Activated T-helper 17 cell treated with anti-CD3 and anti-CD28 coated beads, Interleukin-2, amount 50 U/mL, for 72 hours (primary cell): Measurements from ENCODE around the gene NMBR. TPM values are rescaled to one million over a fixed set of nuclear protein-coding genes. Genes with fewer than 3 reads are reported as not detected.
"Not testable (repeated sequence)": the region's sequence is repeated elsewhere in the genome, so short reads cannot be mapped to it uniquely, and the experiment has no call there.

ENCODE experiments used
- ATAC-seq: fragments of 150-1000 bp; cut with Tn5 transposase; replicated peaks from 2 replicates; pipeline ENCODE4 v1.10.0; 2021; ENCODE audit warnings: mild to moderate bottlenecking, moderate library complexity
- H3K27ac Mint-ChIP-seq: one replicate; pipeline ENCODE4 v1.8.0; 2022; ENCODE audit warnings: mixed read lengths
- H3K27me3 Mint-ChIP-seq: one replicate; pipeline ENCODE4 v1.8.0; 2022; ENCODE audit warnings: mixed read lengths
- H3K36me3 Mint-ChIP-seq: one replicate; pipeline ENCODE4 v1.8.0; 2022; ENCODE audit warnings: low read depth, mild to moderate bottlenecking, mixed read lengths
- H3K4me1 Mint-ChIP-seq: one replicate; pipeline ENCODE4 v1.8.0; 2022; ENCODE audit warnings: mixed read lengths
- H3K4me3 Mint-ChIP-seq: one replicate; pipeline ENCODE4 v1.8.0; 2022; ENCODE audit warnings: mild to moderate bottlenecking, mixed read lengths
- H3K9me3 Mint-ChIP-seq: one replicate; pipeline ENCODE4 v1.8.0; 2022; ENCODE audit warnings: mixed read lengths
- total RNA-seq, 2 donors: library from RNA; stranded (reverse); gene quantifications; one replicate each; pipeline ENCODE4 v1.2.3, GENCODE V29; 2022

NMBR gene
- total RNA-seq, 2 donors from 2014 or later = not detected

DNA sequence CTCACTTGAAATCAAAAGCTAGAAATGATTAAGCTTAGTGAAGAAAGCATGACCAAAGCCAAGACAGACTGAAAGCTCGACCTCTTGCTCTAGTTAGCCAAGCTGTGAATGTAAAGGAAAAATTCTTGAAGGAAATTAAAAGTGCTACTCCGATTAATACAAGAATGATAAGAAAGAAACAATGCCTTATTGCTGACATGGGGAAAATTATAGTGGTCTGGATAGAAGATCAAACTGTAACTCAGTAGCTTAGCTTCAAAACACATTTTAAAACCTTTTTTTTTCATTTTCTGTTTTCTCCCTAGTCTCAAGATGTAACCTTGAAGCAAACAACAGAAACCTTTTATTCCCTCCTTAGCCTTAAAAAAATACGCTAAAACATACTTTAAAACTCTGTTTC lies 25.6 kb downstream of the NMBR start:
- Mint-ChIP-seq H3K27ac (no peak overlapping the region), H3K4me3 (no peak overlapping the region), H3K4me1 (no peaks in the 10 kb centered on the region), H3K36me3 (no peaks in the 10 kb centered on the region), H3K9me3 (no peaks in the 10 kb centered on the region), H3K27me3 (peaks cover 3% of the 10 kb centered on the region)
- no peak for ATAC-seq

DNA sequence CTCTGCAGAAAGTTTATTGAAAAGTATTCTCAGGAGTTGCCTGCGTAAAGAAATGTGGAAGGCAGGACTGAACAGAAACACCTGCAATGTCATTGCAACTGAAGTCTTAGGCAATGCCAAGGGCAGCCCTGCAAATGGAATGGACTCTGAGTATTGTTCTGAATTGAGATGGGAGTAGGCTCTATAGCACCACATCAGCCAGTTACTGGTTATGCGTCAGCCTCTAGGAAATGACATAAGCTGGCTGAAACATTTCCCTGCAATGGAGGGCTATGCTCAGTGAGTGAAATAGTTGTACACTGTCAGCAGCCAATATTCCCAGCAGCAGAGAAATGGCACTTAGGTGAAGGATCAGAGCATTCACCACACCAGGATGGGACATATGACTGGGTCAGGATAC lies 28.0 kb downstream of the NMBR start:
- ATAC-seq = no peak
- H3K4me1 Mint-ChIP-seq = no peaks in the 10 kb centered on the region
- H3K27me3 Mint-ChIP-seq = peaks cover 7% of the 10 kb centered on the region
- H3K4me3 Mint-ChIP-seq = no peak overlapping the region
- no peaks in the 10 kb centered on the region for H3K9me3 Mint-ChIP-seq
- H3K36me3 Mint-ChIP-seq = no peaks in the 10 kb centered on the region
- H3K27ac Mint-ChIP-seq = no peak overlapping the region

DNA sequence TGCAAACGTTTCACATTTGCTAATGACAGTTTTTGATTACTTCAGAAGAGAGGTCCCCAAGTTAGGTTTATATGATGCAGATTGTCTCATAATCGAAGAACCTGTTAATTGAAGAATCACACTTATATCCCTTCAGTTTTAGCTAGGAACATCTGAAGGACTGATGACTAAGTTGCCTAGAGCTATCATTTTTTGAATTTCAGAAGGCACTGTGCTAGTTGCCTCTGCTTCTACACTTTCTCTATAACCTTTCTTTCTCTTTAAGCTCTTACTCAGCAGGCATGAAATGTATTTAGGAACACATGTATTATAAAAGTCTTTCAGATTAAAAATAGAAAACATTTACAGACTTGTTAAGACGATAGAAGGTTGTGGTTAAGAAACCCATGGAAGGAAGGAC lies 28.6 kb downstream of the NMBR start:
- no peak overlapping the region for H3K4me3 Mint-ChIP-seq
- peaks cover 7% of the 10 kb centered on the region for H3K27me3 Mint-ChIP-seq
- H3K36me3 Mint-ChIP-seq = no peaks in the 10 kb centered on the region
- H3K27ac Mint-ChIP-seq = no peak overlapping the region
- no peaks in the 10 kb centered on the region for H3K9me3 Mint-ChIP-seq
- no peaks in the 10 kb centered on the region for H3K4me1 Mint-ChIP-seq
- no peak for ATAC-seq

DNA sequence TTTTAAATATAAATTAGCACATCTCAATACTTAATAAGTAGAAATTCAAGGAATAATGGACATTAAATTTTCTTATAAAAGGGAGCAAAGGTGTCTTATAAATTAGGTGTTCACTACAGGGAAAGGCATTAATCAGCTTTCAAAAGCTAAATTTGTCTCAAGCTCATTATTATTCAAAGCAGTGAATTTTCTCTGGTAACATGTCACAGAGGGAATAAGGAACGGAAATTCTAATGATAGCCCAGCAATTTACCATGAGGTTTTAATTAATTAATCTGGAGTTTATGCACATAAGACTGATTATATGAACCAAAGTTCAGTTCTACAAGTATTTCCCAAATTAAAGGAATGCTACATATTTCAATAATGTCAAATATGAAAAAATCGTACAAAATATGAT lies 29.6 kb downstream of the NMBR start:
- no peak overlapping the region for H3K27ac Mint-ChIP-seq
- no peaks in the 10 kb centered on the region for H3K36me3 Mint-ChIP-seq
- peaks cover 7% of the 10 kb centered on the region for H3K27me3 Mint-ChIP-seq
- H3K4me1 Mint-ChIP-seq = no peaks in the 10 kb centered on the region
- no peak overlapping the region for H3K4me3 Mint-ChIP-seq
- no peak for ATAC-seq
- H3K9me3 Mint-ChIP-seq = no peaks in the 10 kb centered on the region

DNA sequence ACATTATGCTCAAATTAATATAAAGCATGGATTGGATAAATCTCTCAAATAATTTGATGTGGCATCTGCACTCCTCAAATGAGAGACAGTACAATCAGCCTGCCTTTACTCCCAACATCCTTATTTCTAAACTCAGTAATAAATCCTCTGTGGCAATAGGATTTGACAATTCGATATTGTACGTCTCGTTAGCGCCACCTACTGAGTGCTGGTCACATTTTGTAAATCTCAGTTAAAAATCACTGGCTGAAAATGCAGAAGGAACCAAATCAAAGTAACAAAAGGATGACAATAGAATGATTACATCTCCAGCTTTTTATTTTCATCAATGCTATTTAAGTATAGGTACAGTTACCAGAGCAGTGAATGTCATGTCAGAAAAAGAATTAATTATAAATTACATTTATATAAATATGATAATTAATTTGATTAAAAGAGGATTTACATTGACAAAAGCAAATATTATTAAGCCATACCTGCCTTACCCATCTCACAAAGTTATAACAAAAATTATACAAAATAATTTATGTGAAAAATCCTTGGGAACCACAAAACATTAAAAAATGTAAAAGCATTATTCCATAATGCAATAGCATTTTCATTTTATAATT lies 34.4 kb downstream of the NMBR start:
- no peak for ATAC-seq
- Mint-ChIP-seq H3K9me3 (no peaks in the 10 kb centered on the region), H3K36me3 (no peaks in the 10 kb centered on the region), H3K27ac (no peak overlapping the region), H3K4me1 (peaks cover 4% of the 10 kb centered on the region), H3K4me3 (no peak overlapping the region), H3K27me3 (peaks cover 4% of the 10 kb centered on the region)

DNA sequence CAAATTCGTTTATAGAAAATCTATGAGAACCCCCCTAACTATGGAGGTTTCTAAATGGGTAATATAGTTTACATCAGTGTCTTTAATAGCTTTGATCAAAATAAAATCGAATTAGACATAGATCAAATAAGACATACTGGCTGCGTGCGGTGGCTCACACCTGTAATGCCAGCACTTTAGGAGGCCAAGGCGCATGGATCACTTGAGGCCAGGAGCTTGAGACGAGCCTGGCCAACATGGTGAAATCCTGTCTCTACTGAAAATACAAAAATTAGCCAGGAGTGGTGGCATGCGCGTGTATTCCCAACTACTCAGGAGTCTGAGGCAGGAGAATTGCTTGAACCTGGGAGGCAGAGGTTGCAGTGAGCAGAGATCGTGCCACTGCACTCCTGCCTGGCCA lies 36.1 kb downstream of the NMBR start:
- not testable (repeated sequence) for H3K27me3 Mint-ChIP-seq, ATAC-seq, H3K27ac Mint-ChIP-seq, H3K9me3 Mint-ChIP-seq, H3K36me3 Mint-ChIP-seq, H3K4me3 Mint-ChIP-seq, H3K4me1 Mint-ChIP-seq

DNA sequence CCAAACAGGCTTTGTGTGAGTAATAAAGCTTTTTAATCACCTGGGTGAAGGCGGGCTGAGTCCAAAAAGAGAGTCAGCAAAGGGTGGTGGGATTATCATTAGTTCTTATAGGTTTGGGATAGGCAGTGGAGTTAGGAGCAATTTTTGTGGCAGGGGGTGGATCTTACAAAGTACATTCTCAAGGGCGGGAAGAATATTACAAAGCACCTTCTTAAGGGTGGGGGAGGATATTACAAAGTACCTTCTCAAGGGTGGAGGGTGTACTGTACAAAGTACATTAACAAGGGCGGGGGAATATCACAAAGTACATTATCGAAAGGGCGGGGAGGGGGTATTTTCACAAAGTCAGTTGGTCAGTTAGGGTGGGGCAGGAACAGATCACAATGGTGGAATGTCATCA lies 42.1 kb downstream of the NMBR start:
- H3K9me3 Mint-ChIP-seq, ATAC-seq, H3K27me3 Mint-ChIP-seq, H3K4me3 Mint-ChIP-seq, H3K27ac Mint-ChIP-seq, H3K36me3 Mint-ChIP-seq, H3K4me1 Mint-ChIP-seq: not testable (repeated sequence)

DNA sequence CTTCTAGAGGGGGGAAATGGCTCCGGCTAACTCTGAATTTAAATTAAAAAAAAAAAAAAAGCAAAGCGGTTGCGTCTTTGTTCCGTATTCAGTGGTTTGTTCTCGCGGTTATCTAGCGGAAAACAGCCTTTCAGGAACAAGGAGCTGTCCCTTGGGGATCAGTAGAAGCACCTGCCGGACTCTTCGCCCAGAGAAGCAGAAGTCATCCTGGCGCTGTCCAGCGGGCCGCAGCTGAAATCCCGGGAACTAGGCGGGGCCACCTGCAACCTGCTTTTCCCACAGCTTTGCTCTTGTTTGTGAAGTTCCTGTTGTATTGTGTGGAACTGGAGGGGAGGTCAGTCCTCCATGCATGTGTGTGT lies 58.1 kb downstream of the NMBR start:
- no peaks in the 10 kb centered on the region for H3K4me1 Mint-ChIP-seq
- H3K4me3 Mint-ChIP-seq = no peak overlapping the region
- no peak overlapping the region for H3K27ac Mint-ChIP-seq

DNA sequence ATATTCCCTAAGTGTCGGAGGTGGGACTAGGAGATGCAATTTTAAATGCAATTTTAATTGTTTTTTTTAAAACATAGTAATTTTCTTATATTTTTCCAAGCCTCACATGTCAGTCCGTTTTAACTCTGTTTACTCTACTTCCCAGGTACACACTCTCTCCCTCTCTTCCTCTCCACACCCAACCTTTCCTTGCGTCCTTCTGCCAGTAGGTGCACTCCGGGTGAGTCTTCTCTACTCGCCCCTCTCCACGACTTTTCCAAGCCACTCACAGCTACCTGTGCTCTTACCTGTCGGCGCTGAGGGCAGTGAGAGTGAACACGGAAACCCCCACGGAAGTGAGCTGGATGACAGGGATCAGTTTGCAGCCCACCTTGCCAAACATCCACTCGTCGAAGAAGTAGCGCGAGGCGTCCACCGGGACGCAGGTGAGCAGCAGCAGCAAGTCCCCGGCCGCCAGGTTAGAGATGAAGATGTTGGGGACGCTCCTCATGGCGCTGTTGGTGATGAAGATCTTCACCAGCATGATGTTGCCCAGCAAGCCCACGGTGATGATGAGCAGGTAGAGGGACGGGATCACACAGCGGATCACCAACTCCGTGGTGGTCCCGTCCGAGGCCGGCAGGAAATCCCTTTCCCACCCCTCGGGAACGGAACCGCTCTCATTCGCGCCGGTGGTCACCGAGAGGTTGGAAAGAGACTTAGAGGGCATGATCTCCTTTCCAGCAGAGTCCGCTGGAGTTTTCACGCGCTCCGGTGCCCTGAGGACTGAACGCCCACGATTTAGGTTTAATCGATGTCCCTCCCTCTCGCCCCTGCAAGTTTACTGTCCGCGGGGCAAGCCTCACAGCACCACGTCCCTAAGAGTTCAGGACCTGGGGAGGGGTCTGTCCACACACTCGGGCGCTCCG lies 58.7 kb downstream of the NMBR start:
- Mint-ChIP-seq H3K4me3 (peak overlapping the region; percentile 23), H3K9me3 (no peaks in the 10 kb centered on the region), H3K27me3 (peaks cover 22% of the 10 kb centered on the region), H3K36me3 (no peaks in the 10 kb centered on the region), H3K27ac (no peak overlapping the region), H3K4me1 (no peaks in the 10 kb centered on the region)
- ATAC-seq = no peak

More for the DNA sequence above, 58.1 kb downstream of the NMBR start:
- no peaks in the 10 kb centered on the region for H3K36me3 Mint-ChIP-seq
- ATAC-seq = no peak
- H3K27me3 Mint-ChIP-seq = peaks cover 22% of the 10 kb centered on the region
- H3K9me3 Mint-ChIP-seq = no peaks in the 10 kb centered on the region

DNA sequence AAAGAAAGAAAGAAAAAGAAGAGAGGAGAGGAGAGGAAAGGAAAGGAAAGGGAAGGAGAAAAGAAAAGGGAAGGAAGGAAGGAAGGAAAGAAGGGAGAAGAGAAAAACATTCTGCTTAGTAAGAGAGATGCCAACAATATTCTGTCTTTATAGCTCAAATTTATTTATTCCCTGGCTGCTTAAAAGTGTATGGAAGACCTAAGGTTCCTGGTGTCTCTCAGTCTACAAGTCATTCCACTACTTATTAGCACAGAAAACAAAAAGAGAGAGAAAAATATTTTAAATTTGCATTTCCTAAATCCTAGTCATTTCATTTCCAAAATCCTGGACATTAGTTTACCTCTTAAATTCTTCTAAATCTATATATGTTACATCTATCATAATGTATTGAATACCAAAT lies 67.8 kb downstream of the NMBR start:
- H3K9me3 Mint-ChIP-seq = no peaks in the 10 kb centered on the region
- H3K4me1 Mint-ChIP-seq = peaks cover 5% of the 10 kb centered on the region
- H3K27me3 Mint-ChIP-seq = peaks cover 4% of the 10 kb centered on the region
- H3K4me3 Mint-ChIP-seq = no peak overlapping the region
- no peak overlapping the region for H3K27ac Mint-ChIP-seq
- H3K36me3 Mint-ChIP-seq = no peaks in the 10 kb centered on the region
- no peak for ATAC-seq

DNA sequence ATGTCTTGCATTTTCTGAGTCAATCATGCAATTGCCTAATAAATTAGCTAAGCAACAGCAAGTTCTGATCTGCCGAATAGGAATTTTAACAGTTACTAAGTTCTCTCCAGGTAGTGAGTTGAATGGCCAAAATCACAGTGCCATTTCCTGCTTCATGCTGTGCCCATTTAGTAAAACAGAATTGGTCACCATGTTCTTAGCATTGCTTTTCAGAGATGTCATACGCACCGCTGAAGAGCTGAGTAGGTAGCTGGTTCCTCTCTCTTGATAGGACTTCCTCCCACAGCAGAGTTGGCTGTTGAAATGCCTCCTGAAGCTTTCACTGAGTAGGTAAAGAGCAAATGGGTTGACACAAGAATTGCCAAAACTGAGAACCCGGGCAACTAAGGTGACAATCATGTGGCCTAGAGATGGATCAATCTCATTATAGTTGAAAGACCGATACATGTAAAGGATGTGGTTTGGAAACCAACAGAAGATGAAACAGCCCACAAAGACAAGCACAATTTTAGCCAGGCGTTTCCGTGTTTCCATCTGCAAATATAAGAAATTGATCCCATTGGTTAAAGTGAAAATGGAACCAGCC lies 71.3 kb downstream of the NMBR start:
- peak; percentile 80 for ATAC-seq
- Mint-ChIP-seq H3K27me3 (no peaks in the 10 kb centered on the region), H3K36me3 (no peaks in the 10 kb centered on the region), H3K4me1 (peaks cover 5% of the 10 kb centered on the region), H3K9me3 (no peaks in the 10 kb centered on the region), H3K27ac (no peak overlapping the region), H3K4me3 (no peak overlapping the region)

DNA sequence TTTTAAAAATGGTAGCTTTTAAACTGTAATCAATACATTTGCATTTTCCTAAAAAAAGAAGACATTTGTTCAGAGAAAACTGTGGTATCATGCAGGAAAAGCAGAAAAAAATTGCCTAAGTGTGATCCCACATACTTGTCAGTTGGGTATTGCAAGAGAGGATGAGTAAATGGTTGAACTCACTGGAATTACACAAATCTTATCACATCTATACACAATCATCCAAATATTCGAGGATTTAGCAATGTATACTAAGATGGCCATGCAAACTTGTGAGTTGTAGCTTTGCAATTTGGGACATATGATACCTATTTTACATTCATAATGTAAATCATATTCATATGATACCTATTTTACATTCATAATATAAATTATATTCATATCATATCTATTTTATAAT lies 72.4 kb downstream of the NMBR start:
- Mint-ChIP-seq H3K27me3 (no peaks in the 10 kb centered on the region), H3K4me3 (no peak overlapping the region), H3K9me3 (no peaks in the 10 kb centered on the region), H3K4me1 (peaks cover 5% of the 10 kb centered on the region), H3K36me3 (no peaks in the 10 kb centered on the region), H3K27ac (no peak overlapping the region)
- ATAC-seq = no peak

DNA sequence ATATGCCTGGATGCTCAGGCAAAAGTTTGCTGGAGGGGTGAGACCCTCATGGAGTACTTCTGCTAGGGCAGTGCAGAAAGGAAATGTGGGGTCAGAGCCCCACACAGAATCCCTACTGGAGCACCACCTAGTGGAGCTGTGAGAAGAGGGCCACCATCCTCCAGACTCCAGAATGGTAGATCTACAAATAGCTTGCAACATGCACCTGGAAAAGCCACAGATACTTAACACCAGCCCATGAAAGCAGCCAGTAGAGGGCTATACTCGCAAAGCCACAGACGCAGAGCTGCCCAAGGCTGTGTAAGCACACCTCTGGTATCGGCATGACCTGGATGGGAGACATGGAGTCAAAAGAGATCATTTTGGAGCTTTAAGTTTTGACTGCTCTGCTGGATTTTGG lies 74.9 kb downstream of the NMBR start:
- Mint-ChIP-seq H3K27ac (no peak overlapping the region), H3K4me3 (no peak overlapping the region), H3K4me1 (peaks cover 5% of the 10 kb centered on the region), H3K36me3 (no peaks in the 10 kb centered on the region), H3K9me3 (no peaks in the 10 kb centered on the region), H3K27me3 (peaks cover 4% of the 10 kb centered on the region)
- no peak for ATAC-seq

DNA sequence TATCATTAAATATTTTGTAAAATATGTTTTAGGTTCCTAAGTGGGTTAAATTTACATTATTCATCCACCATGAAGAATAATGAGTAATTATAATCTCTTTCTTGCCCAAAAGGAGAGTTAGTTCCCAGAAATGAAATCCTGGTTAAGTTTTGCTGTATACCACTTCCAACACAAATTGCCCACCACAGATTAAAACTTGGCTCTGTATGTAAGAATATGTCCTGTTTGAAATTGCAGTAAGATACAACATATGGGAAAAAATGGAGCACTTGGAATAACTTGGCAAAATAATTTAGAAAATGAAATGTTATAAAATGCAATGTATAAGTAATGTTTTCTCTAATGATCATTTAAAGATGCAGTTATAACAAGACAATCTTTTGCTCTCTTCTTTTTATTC lies 78.5 kb downstream of the NMBR start:
- H3K27ac Mint-ChIP-seq = no peak overlapping the region
- H3K36me3 Mint-ChIP-seq = no peaks in the 10 kb centered on the region
- no peak overlapping the region for H3K4me3 Mint-ChIP-seq
- ATAC-seq = no peak
- H3K9me3 Mint-ChIP-seq = no peaks in the 10 kb centered on the region
- H3K27me3 Mint-ChIP-seq = peaks cover 8% of the 10 kb centered on the region
- no peaks in the 10 kb centered on the region for H3K4me1 Mint-ChIP-seq

DNA sequence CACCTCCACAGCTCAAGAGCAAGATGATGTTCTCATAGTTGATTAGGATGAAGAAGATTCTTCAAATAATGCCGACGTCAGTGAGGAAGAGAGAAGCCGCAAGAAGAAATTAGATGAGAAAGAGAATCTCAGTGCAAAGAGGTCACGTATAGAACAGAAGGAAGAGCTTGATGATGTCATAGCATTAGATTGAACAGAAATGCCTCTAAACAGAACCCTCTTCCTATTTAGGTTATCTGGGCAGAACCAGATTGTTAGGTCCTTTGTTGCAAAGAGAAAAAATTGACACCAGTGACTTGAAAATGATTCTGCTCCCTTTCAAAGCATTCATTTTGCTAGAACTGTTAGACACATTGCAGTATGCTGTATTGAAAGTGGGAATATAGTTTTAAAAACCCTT lies 84.1 kb downstream of the NMBR start:
- not testable (repeated sequence) for H3K27ac Mint-ChIP-seq, ATAC-seq, H3K4me1 Mint-ChIP-seq, H3K36me3 Mint-ChIP-seq, H3K27me3 Mint-ChIP-seq, H3K4me3 Mint-ChIP-seq, H3K9me3 Mint-ChIP-seq
